ENCODE measurements around the gene TBC1D22A. TPM values are rescaled to one million over a fixed set of nuclear protein-coding genes. Genes with fewer than 3 reads are reported as not detected.

The TBC1D22A gene
- total and polyA plus RNA-seq, 2 experiments from 2014 or later: 9.6 to 13.3 TPM

- no peaks in the 10 kb centered on the region for H3K79me2 ChIP-seq (replicated peaks; ENCODE audit: insufficient read depth)
- H3K36me3 ChIP-seq (ENCODE audit: insufficient read depth): no peaks in the 10 kb centered on the region
- no peak overlapping the region for H3K4me3 Mint-ChIP-seq
- no peaks in the 10 kb centered on the region for H4K20me1 ChIP-seq (replicated peaks; ENCODE audit: insufficient read depth)
- ATAC-seq (no peak; the same call in none of the 3 replicates), DNase-seq (ENCODE audit: low spot score) (no peak)
- H3K36me3 Mint-ChIP-seq (ENCODE audit: low read depth): peaks cover 19% of the 10 kb centered on the region
- no peaks in the 10 kb centered on the region for H3F3A ChIP-seq (replicated peaks; ENCODE audit: low read depth)
- H3K4me3 ChIP-seq: no peak overlapping the region
- no peaks in the 10 kb centered on the region for H3K27me3 ChIP-seq (ENCODE audit: insufficient read depth)
- H3K9me3 Mint-ChIP-seq: peaks cover 81% of the 10 kb centered on the region
- H3K27me3 Mint-ChIP-seq (ENCODE audit: insufficient read depth, low read depth, poor library complexity): peaks cover 4% of the 10 kb centered on the region
- H3K4me1 ChIP-seq (ENCODE audit: insufficient read depth): no peaks in the 10 kb centered on the region
- no peak overlapping the region for H3K4me2 ChIP-seq
- no peaks in the 10 kb centered on the region for H3K9me2 ChIP-seq (ENCODE audit: insufficient read depth)
- no peak for TF ChIP-seq EZH2 (IDR thresholded peaks at IDR 0.05; ENCODE audit: low read depth, unreplicated experiment)
- no peak for TF ChIP-seq CREB1 (CRISPR knock-in tag; IDR thresholded peaks at IDR 0.05; ENCODE audit: low read depth)
- no peak for TF ChIP-seq STAT1 (IDR thresholded peaks at IDR 0.05; ENCODE audit: unreplicated experiment)
- TF ChIP-seq ZNF331 (CRISPR knock-in tag; IDR thresholded peaks at IDR 0.05; ENCODE audit: low read depth): no peak
- no peak overlapping the region for H2AFZ ChIP-seq
- no peak overlapping the region for H3K27ac ChIP-seq (ENCODE audit: low read depth)
- no peaks in the 10 kb centered on the region; the same call in 2 of the 3 replicates for H3K4me1 Mint-ChIP-seq
- no peak overlapping the region for H3K27ac Mint-ChIP-seq
Observed at GRCh38 chr22:47192651-47193437, 430.4 kb downstream of the TBC1D22A start.

GRCh38 chr22:47193606-47194329, 431.3 kb downstream of the TBC1D22A start:
- Histone ChIP-seq H3K9me2 (ENCODE audit: insufficient read depth) (no peaks in the 10 kb centered on the region), H2AFZ (no peak overlapping the region), H3K4me2 (no peak overlapping the region), H3K4me3 (no peak overlapping the region), H3F3A (replicated peaks; ENCODE audit: low read depth) (no peaks in the 10 kb centered on the region), H3K36me3 (ENCODE audit: insufficient read depth) (no peaks in the 10 kb centered on the region), H3K79me2 (replicated peaks; ENCODE audit: insufficient read depth) (no peaks in the 10 kb centered on the region), H3K27ac (ENCODE audit: low read depth) (no peak overlapping the region), H4K20me1 (replicated peaks; ENCODE audit: insufficient read depth) (no peaks in the 10 kb centered on the region), H3K4me1 (ENCODE audit: insufficient read depth) (no peaks in the 10 kb centered on the region), H3K27me3 (ENCODE audit: insufficient read depth) (no peaks in the 10 kb centered on the region)
- no peak overlapping the region for H3K4me3 Mint-ChIP-seq
- DNase-seq (ENCODE audit: low spot score): no peak
- no peaks in the 10 kb centered on the region; the same call in 2 of the 3 replicates for H3K4me1 Mint-ChIP-seq
- peaks cover 2% of the 10 kb centered on the region for H3K27me3 Mint-ChIP-seq (ENCODE audit: insufficient read depth, low read depth, poor library complexity)
- peaks cover 82% of the 10 kb centered on the region for H3K9me3 Mint-ChIP-seq
- ATAC-seq: no peak
- H3K36me3 Mint-ChIP-seq (ENCODE audit: low read depth): peaks cover 19% of the 10 kb centered on the region
- H3K27ac Mint-ChIP-seq: no peak overlapping the region
- TF ChIP-seq, protein P1, sequence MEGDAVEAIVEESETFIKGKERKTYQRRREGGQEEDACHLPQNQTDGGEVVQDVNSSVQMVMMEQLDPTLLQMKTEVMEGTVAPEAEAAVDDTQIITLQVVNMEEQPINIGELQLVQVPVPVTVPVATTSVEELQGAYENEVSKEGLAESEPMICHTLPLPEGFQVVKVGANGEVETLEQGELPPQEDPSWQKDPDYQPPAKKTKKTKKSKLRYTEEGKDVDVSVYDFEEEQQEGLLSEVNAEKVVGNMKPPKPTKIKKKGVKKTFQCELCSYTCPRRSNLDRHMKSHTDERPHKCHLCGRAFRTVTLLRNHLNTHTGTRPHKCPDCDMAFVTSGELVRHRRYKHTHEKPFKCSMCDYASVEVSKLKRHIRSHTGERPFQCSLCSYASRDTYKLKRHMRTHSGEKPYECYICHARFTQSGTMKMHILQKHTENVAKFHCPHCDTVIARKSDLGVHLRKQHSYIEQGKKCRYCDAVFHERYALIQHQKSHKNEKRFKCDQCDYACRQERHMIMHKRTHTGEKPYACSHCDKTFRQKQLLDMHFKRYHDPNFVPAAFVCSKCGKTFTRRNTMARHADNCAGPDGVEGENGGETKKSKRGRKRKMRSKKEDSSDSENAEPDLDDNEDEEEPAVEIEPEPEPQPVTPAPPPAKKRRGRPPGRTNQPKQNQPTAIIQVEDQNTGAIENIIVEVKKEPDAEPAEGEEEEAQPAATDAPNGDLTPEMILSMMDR (conservative IDR thresholded peaks at IDR 0.05; ENCODE audit: low read depth in 2 of 2): no peak
- TF ChIP-seq ZNF114 (CRISPR knock-in tag; IDR thresholded peaks at IDR 0.05) (no peak), ETS1 (IDR thresholded peaks at IDR 0.05) (no peak), JUNB (IDR thresholded peaks at IDR 0.05; ENCODE audit: unreplicated experiment) (no peak), ZNF331 (CRISPR knock-in tag; IDR thresholded peaks at IDR 0.05; ENCODE audit: low read depth) (no peak), NANOG (IDR thresholded peaks at IDR 0.05; ENCODE audit: borderline replicate concordance) (no peak), CREB1 (CRISPR knock-in tag; IDR thresholded peaks at IDR 0.05; ENCODE audit: low read depth) (no peak), POLR2AphosphoS5 (IDR thresholded peaks at IDR 0.05; ENCODE audit: low read depth) (no peak), REST (IDR thresholded peaks at IDR 0.05; ENCODE audit: unreplicated experiment) (no peak), STAT1 (IDR thresholded peaks at IDR 0.05; ENCODE audit: unreplicated experiment) (no peak), EZH2phosphoT487 (IDR thresholded peaks at IDR 0.05; ENCODE audit: unreplicated experiment) (no peak)
